Dendritic cell treated with granulocyte-macrophage colony-stimulating factor and Interleukin-4, amounts not matched to agents 40 ng/mL and 50 ng/mL, for 4 days (primary cell): ENCODE results near the gene GMPPA.

Experiments used
- H3K27ac Mint-ChIP-seq: one replicate; pipeline ENCODE4 v1.8.0; 2022; ENCODE audit warnings: mild to moderate bottlenecking, mixed read lengths
- H3K27me3 Mint-ChIP-seq: one replicate; pipeline ENCODE4 v1.8.0; 2022; ENCODE audit warnings: mild to moderate bottlenecking, mixed read lengths
- H3K36me3 Mint-ChIP-seq: one replicate; pipeline ENCODE4 v1.8.0; 2022; ENCODE audit warnings: low read depth, mixed read lengths
- H3K4me1 Mint-ChIP-seq: one replicate; pipeline ENCODE4 v1.8.0; 2022; ENCODE audit warnings: low read depth, mixed read lengths
- H3K4me3 Mint-ChIP-seq: one replicate; pipeline ENCODE4 v1.8.0; 2022; ENCODE audit warnings: mild to moderate bottlenecking, moderate library complexity, mixed read lengths
- H3K9me3 Mint-ChIP-seq: one replicate; pipeline ENCODE4 v1.8.0; 2022; ENCODE audit warnings: mixed read lengths
- intact Hi-C: fragments of 100-400 bp; cut with micrococcal nuclease; formaldehyde crosslinking; loops from one replicate; pipeline ENCODE4 v1.15.0; 2022

Gene GMPPA

GRCh38 chr2:219521066-219521880 is 22.6 kb downstream of the GMPPA start:
- Mint-ChIP-seq H3K4me1 (peaks cover 16% of the 10 kb centered on the region), H3K27me3 (peaks cover 93% of the 10 kb centered on the region), H3K36me3 (no peaks in the 10 kb centered on the region), H3K4me3 (peak overlapping the region; percentile 24), H3K27ac (no peak overlapping the region), H3K9me3 (no peaks in the 10 kb centered on the region)
- intact Hi-C loops, result no loop called here

GRCh38 chr2:219522111-219523030 is 23.7 kb downstream of the GMPPA start:
- Mint-ChIP-seq H3K4me3 (no peak overlapping the region), H3K9me3 (no peaks in the 10 kb centered on the region), H3K27me3 (peaks cover 93% of the 10 kb centered on the region), H3K36me3 (no peaks in the 10 kb centered on the region), H3K4me1 (peaks cover 9% of the 10 kb centered on the region), H3K27ac (no peak overlapping the region)
- intact Hi-C loops, result no loop called here

- peaks cover 9% of the 10 kb centered on the region for H3K4me1 Mint-ChIP-seq
- intact Hi-C loops, result no loop called here
- no peaks in the 10 kb centered on the region for H3K9me3 Mint-ChIP-seq
- H3K27me3 Mint-ChIP-seq, result peaks cover 93% of the 10 kb centered on the region
- H3K36me3 Mint-ChIP-seq, result no peaks in the 10 kb centered on the region
- H3K27ac Mint-ChIP-seq, result no peak overlapping the region
- no peak overlapping the region for H3K4me3 Mint-ChIP-seq
These were observed 24.5 kb downstream of the GMPPA start for GRCh38 chr2:219523031-219523671.

- intact Hi-C loops, result no loop called here
- H3K27ac Mint-ChIP-seq, result no peak overlapping the region
- peaks cover 94% of the 10 kb centered on the region for H3K27me3 Mint-ChIP-seq
- H3K36me3 Mint-ChIP-seq, result no peaks in the 10 kb centered on the region
- no peaks in the 10 kb centered on the region for H3K9me3 Mint-ChIP-seq
- no peak overlapping the region for H3K4me3 Mint-ChIP-seq
- H3K4me1 Mint-ChIP-seq, result peaks cover 9% of the 10 kb centered on the region
These were observed 26.1 kb downstream of the GMPPA start for GRCh38 chr2:219524817-219525216.

GRCh38 chr2:219525533-219526232 is 27.0 kb downstream of the GMPPA start:
- H3K4me1 Mint-ChIP-seq, result peaks cover 14% of the 10 kb centered on the region
- H3K36me3 Mint-ChIP-seq, result no peaks in the 10 kb centered on the region
- no peak overlapping the region for H3K27ac Mint-ChIP-seq
- no peak overlapping the region for H3K4me3 Mint-ChIP-seq
- no peaks in the 10 kb centered on the region for H3K9me3 Mint-ChIP-seq
- H3K27me3 Mint-ChIP-seq, result peaks cover 94% of the 10 kb centered on the region
- intact Hi-C loops, result no loop called here

- Mint-ChIP-seq H3K36me3 (no peaks in the 10 kb centered on the region), H3K4me3 (no peak overlapping the region), H3K9me3 (no peaks in the 10 kb centered on the region), H3K27ac (no peak overlapping the region), H3K27me3 (peaks cover 93% of the 10 kb centered on the region), H3K4me1 (peaks cover 14% of the 10 kb centered on the region)
- intact Hi-C loops, result no loop called here
These were observed 27.8 kb downstream of the GMPPA start for GRCh38 chr2:219526320-219527075.

- intact Hi-C loops, result no loop called here
- H3K27me3 Mint-ChIP-seq, result peaks cover 91% of the 10 kb centered on the region
- H3K4me1 Mint-ChIP-seq, result peaks cover 8% of the 10 kb centered on the region
- H3K4me3 Mint-ChIP-seq, result no peak overlapping the region
- H3K36me3 Mint-ChIP-seq, result no peaks in the 10 kb centered on the region
- H3K27ac Mint-ChIP-seq, result no peak overlapping the region
- H3K9me3 Mint-ChIP-seq, result no peaks in the 10 kb centered on the region
These were observed 28.3 kb downstream of the GMPPA start for GRCh38 chr2:219527076-219527394.

- peaks cover 90% of the 10 kb centered on the region for H3K27me3 Mint-ChIP-seq
- no peaks in the 10 kb centered on the region for H3K36me3 Mint-ChIP-seq
- no peak overlapping the region for H3K27ac Mint-ChIP-seq
- intact Hi-C loops, result no loop called here
- H3K4me3 Mint-ChIP-seq, result no peak overlapping the region
- peaks cover 6% of the 10 kb centered on the region for H3K4me1 Mint-ChIP-seq
- H3K9me3 Mint-ChIP-seq, result no peaks in the 10 kb centered on the region
These were observed 28.8 kb downstream of the GMPPA start for GRCh38 chr2:219527472-219527871.

GRCh38 chr2:219530048-219530963 is 31.6 kb downstream of the GMPPA start:
- H3K4me3 Mint-ChIP-seq, result no peak overlapping the region
- H3K4me1 Mint-ChIP-seq, result peaks cover 6% of the 10 kb centered on the region
- no peak overlapping the region for H3K27ac Mint-ChIP-seq
- peaks cover 77% of the 10 kb centered on the region for H3K27me3 Mint-ChIP-seq
- no peaks in the 10 kb centered on the region for H3K36me3 Mint-ChIP-seq
- intact Hi-C loops, result loop anchor here (1.0 to 2.0 kb wide), 4 partner anchors 35 to 128 kb away; no protein-coding TSS in a partner anchor
- no peaks in the 10 kb centered on the region for H3K9me3 Mint-ChIP-seq

- peaks cover 6% of the 10 kb centered on the region for H3K4me1 Mint-ChIP-seq
- intact Hi-C loops, result loop anchor here (2.0 kb wide), 1 partner anchor 129 kb away; no protein-coding TSS in a partner anchor
- H3K27ac Mint-ChIP-seq, result no peak overlapping the region
- H3K36me3 Mint-ChIP-seq, result no peaks in the 10 kb centered on the region
- H3K9me3 Mint-ChIP-seq, result no peaks in the 10 kb centered on the region
- H3K4me3 Mint-ChIP-seq, result no peak overlapping the region
- peaks cover 69% of the 10 kb centered on the region for H3K27me3 Mint-ChIP-seq
These were observed 33.1 kb downstream of the GMPPA start for GRCh38 chr2:219531639-219532377.

GRCh38 chr2:219532378-219532649 is 33.6 kb downstream of the GMPPA start:
- intact Hi-C loops, result no loop called here
- Mint-ChIP-seq H3K27ac (no peak overlapping the region), H3K36me3 (no peaks in the 10 kb centered on the region), H3K9me3 (no peaks in the 10 kb centered on the region), H3K4me1 (peaks cover 6% of the 10 kb centered on the region), H3K4me3 (no peak overlapping the region), H3K27me3 (peaks cover 69% of the 10 kb centered on the region)
